A673 (cell line): ENCODE results near the gene C10orf143. TPM values are rescaled to one million over a fixed set of nuclear protein-coding genes. Genes with fewer than 3 reads are reported as not detected.

ENCODE experiments used
- BruUV-seq: library from RNA; stranded (reverse); fragments of 400-500 nt; replicated peaks from 2 replicates; lab custom pipeline; 2021; lab: Mats Ljungman, UMichigan
- CTCF ChIA-PET: fragments of 300-600 bp; sonication (Branson Sonifier 250); formaldehyde crosslinking; loops from one replicate; lab custom pipeline; 2022; ENCODE audit warnings: antibody characterized with exemption; lab: Charles Lee
- POLR2A ChIA-PET: fragments of 300-600 bp; sonication (Branson Sonifier 250); formaldehyde crosslinking; loops from one replicate; lab custom pipeline; 2022; ENCODE audit warnings: antibody characterized with exemption; ENCODE audit not compliant: low non-redundant PET; lab: Charles Lee
- DNase-seq: peaks from one replicate; pipeline ENCODE4 v3.0.0-alpha.2; 2015; ENCODE audit warnings: low spot score
- H3K27ac ChIP-seq: fragments of 200-600 bp; sonication (generic); 2 replicates; pipeline ENCODE4 v1.5.1; 2016; ENCODE audit warnings: mixed run types, low read depth, mild to moderate bottlenecking, mixed read lengths, antibody characterized with exemption, low read length; ENCODE audit not compliant: poor library complexity, severe bottlenecking
- H3K27me3 ChIP-seq: fragments of 200-600 bp; sonication (generic); replicated peaks from 2 replicates; pipeline ENCODE4 v1.6.1; 2017; ENCODE audit warnings: mixed run types, low read depth, mild to moderate bottlenecking, mixed read lengths, antibody characterized with exemption, low read length; ENCODE audit not compliant: insufficient read depth, poor library complexity
- H3K36me3 ChIP-seq: fragments of 200-600 bp; sonication (generic); 2 replicates; pipeline ENCODE4 v1.6.1; 2016; ENCODE audit warnings: mixed run types, mild to moderate bottlenecking, mixed read lengths, antibody characterized with exemption, low read length; ENCODE audit not compliant: insufficient read depth, poor library complexity, severe bottlenecking
- H3K4me1 ChIP-seq: fragments of 200-600 bp; sonication (generic); 2 replicates; pipeline ENCODE4 v1.6.1; 2017; ENCODE audit warnings: mixed run types, mild to moderate bottlenecking, mixed read lengths, antibody characterized with exemption, low read length; ENCODE audit not compliant: insufficient read depth, poor library complexity, severe bottlenecking
- H3K4me3 ChIP-seq: fragments of 200-600 bp; sonication (generic); 2 replicates; pipeline ENCODE4 v1.5.1; 2016; ENCODE audit warnings: low read depth, mixed run types, mild to moderate bottlenecking, mixed read lengths, low read length; ENCODE audit not compliant: poor library complexity, severe bottlenecking
- H3K9me3 ChIP-seq: fragments of 200-600 bp; sonication (generic); 2 replicates; pipeline ENCODE4 v1.6.1; 2016; ENCODE audit warnings: mixed run types, low read depth, mild to moderate bottlenecking, mixed read lengths, antibody characterized with exemption, low read length; ENCODE audit not compliant: poor library complexity, severe bottlenecking
- EZH2 ChIP-seq: fragments of 200-600 bp; sonication (generic); IDR thresholded peaks from 2 replicates; pipeline ENCODE4 v1.6.1; 2017; ENCODE audit warnings: borderline replicate concordance, low read depth, mild to moderate bottlenecking, mixed read lengths, antibody characterized with exemption, low read length; ENCODE audit not compliant: poor library complexity, severe bottlenecking
- intact Hi-C: fragments of 100-400 bp; cut with micrococcal nuclease; formaldehyde crosslinking; loops from one replicate; pipeline ENCODE4 v1.10.0; 2022; ENCODE audit not compliant: unreplicated experiment
- total RNA-seq: library from RNA; stranded (reverse); gene quantifications from 2 replicates; pipeline ENCODE4 v1.2.3, GENCODE V29; 2021
- TF ChIP-seq, protein P1 (sequence below): fragments of 300-800, 200-600 bp; sonication (generic); conservative IDR thresholded peaks from 2 replicates; pipeline ENCODE4 v1.5.1; 2017; ENCODE audit warnings: low read depth, mild to moderate bottlenecking, antibody characterized with exemption, low read length, moderate library complexity, mixed read lengths

C10orf143 gene
- total RNA-seq, 1 experiment from 2014 or later: 1.8 TPM

DNA sequence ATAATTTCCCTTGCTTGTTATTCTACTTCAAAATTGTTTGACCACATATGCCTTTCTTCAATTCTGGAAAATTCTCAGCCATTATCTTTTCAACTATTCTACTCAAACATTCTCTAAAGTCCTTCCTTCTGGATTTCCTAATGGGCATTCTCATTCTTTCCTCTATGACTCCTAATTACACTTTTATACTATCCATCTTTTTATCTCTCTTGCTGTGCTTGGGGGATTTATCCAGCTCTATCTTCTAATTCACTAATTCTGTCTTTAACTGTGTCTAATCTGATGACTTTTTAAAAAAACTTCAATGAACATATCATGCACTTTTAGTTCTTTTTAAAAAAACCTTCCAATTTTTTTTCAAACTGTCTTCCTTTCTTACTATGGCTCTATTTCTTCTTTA, 38.4 kb downstream of the C10orf143 start:
- H3K4me1 ChIP-seq: no peaks in the 10 kb centered on the region
- no peak for DNase-seq
- intact Hi-C loops: no loop called here
- POLR2A ChIA-PET: no interaction called here
- CTCF ChIA-PET: no interaction called here
- TF ChIP-seq EZH2: no peak
- TF ChIP-seq, protein P1, sequence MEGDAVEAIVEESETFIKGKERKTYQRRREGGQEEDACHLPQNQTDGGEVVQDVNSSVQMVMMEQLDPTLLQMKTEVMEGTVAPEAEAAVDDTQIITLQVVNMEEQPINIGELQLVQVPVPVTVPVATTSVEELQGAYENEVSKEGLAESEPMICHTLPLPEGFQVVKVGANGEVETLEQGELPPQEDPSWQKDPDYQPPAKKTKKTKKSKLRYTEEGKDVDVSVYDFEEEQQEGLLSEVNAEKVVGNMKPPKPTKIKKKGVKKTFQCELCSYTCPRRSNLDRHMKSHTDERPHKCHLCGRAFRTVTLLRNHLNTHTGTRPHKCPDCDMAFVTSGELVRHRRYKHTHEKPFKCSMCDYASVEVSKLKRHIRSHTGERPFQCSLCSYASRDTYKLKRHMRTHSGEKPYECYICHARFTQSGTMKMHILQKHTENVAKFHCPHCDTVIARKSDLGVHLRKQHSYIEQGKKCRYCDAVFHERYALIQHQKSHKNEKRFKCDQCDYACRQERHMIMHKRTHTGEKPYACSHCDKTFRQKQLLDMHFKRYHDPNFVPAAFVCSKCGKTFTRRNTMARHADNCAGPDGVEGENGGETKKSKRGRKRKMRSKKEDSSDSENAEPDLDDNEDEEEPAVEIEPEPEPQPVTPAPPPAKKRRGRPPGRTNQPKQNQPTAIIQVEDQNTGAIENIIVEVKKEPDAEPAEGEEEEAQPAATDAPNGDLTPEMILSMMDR: no peak
- H3K9me3 ChIP-seq: peaks cover 6% of the 10 kb centered on the region
- peaks cover 32% of the 10 kb centered on the region for H3K27me3 ChIP-seq
- H3K36me3 ChIP-seq: no peaks in the 10 kb centered on the region
- no TSS peak for BruUV-seq
- no peak overlapping the region for H3K4me3 ChIP-seq
- no peak overlapping the region for H3K27ac ChIP-seq

DNA sequence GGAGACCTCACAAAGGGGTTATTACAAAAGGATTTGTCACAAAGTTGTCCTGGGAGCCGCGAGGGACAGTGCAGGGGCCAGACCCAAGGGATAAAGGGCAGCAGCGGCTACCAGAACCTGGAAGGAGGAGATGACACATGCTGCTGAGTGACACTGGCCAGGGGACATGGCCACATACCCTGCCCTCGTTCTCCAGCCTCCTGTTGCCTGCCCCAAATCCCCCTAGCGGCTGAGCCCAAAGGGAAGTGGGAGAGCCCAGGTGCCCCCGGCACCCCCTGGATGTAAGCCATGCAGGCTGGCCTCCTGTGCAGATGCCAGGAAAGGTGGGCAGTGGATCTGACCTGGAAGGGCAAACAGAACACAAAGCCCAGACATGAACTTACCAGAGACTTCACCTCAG, 42.7 kb downstream of the C10orf143 start:
- no peak overlapping the region for H3K4me3 ChIP-seq
- no peak overlapping the region for H3K27ac ChIP-seq
- intact Hi-C loops: no loop called here
- no peaks in the 10 kb centered on the region for H3K36me3 ChIP-seq
- peaks cover 6% of the 10 kb centered on the region for H3K9me3 ChIP-seq
- no TSS peak for BruUV-seq
- peaks cover 73% of the 10 kb centered on the region for H3K27me3 ChIP-seq
- DNase-seq: no peak
- TF ChIP-seq EZH2: no peak
- TF ChIP-seq, protein P1: no peak
- no peaks in the 10 kb centered on the region for H3K4me1 ChIP-seq
- ChIA-PET POLR2A (no interaction called here), CTCF (no interaction called here)

DNA sequence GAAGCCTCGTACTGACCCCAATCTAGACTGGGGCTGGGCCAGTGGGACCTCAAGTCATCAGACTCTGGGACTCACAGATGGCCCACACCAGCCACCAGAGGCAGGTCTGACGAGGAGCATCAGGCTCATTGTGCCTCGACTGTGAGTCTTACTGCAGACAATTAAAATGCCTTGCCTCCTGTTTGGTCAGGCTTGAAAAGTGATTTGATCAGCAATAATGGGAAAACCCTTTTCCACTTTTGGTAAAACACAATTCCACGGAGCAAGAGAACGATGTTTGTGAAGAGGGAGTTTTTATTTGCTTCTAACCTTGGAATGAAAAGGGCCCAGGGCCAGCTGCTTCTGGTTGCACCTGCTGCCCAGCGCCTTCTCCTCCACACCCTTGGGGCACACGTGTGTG, 43.9 kb downstream of the C10orf143 start:
- ChIA-PET POLR2A (no interaction called here), CTCF (no interaction called here)
- DNase-seq: no peak
- no peak overlapping the region for H3K27ac ChIP-seq
- no peaks in the 10 kb centered on the region for H3K9me3 ChIP-seq
- BruUV-seq: no TSS peak
- peaks cover 85% of the 10 kb centered on the region for H3K27me3 ChIP-seq
- intact Hi-C loops: no loop called here
- no peaks in the 10 kb centered on the region for H3K36me3 ChIP-seq
- H3K4me1 ChIP-seq: peaks cover 2% of the 10 kb centered on the region
- no peak overlapping the region for H3K4me3 ChIP-seq
- TF ChIP-seq, protein P1: no peak
- no peak for TF ChIP-seq EZH2
